ENCODE results near the gene PEAK1. TPM values are rescaled to one million over a fixed set of nuclear protein-coding genes. Genes with fewer than 3 reads are reported as not detected.

The PEAK1 gene
- polyA plus RNA-seq, 4 donors = 26.6 to 30.6 (median 28.6) TPM

- DNase-seq (ENCODE audit: low read depth in 4 of 4, low spot score in 3 of 4) = peak; percentile 87 to 91 (median 88)
These were observed 349.2 kb downstream of the PEAK1 start, which contains the start of gene TSPAN3 for GRCh38 chr15:77070495-77071304. TSS of gene TSPAN3 (minus strand) at chr15:77071109. CDS start at chr15:77070954, 155 bp downstream.

GRCh38 chr15:77070180-77070494 lies 349.8 kb downstream of the PEAK1 start:
- no peak for DNase-seq (ENCODE audit: low read depth in 4 of 4, low spot score in 3 of 4)

- peak in 1 of 4 donors; percentile 20 for DNase-seq (ENCODE audit: low read depth in 4 of 4, low spot score in 3 of 4)
These were observed 350.3 kb downstream of the PEAK1 start for GRCh38 chr15:77069521-77070121.

- DNase-seq (ENCODE audit: low read depth in 4 of 4, low spot score in 3 of 4) = no peak
These were observed 351.3 kb downstream of the PEAK1 start for GRCh38 chr15:77068633-77069032.

- no peak for DNase-seq (ENCODE audit: low read depth in 4 of 4, low spot score in 3 of 4)
These were observed 352.1 kb downstream of the PEAK1 start for GRCh38 chr15:77067691-77068367.

- no peak for DNase-seq (ENCODE audit: low read depth in 4 of 4, low spot score in 3 of 4)
These were observed 352.8 kb downstream of the PEAK1 start for GRCh38 chr15:77066971-77067690.

- no peak for DNase-seq (ENCODE audit: low read depth in 4 of 4, low spot score in 3 of 4)
These were observed 355.2 kb downstream of the PEAK1 start for GRCh38 chr15:77064539-77065308.

- no peak for DNase-seq (ENCODE audit: low read depth in 4 of 4, low spot score in 3 of 4)
These were observed 355.8 kb downstream of the PEAK1 start for GRCh38 chr15:77064063-77064462.

- no peak for DNase-seq (ENCODE audit: low read depth in 4 of 4, low spot score in 3 of 4)
These were observed 356.7 kb downstream of the PEAK1 start for GRCh38 chr15:77063249-77063648.

GRCh38 chr15:77060546-77060945 lies 359.4 kb downstream of the PEAK1 start:
- DNase-seq (ENCODE audit: low read depth in 4 of 4, low spot score in 3 of 4) = no peak

- DNase-seq (ENCODE audit: low read depth in 4 of 4, low spot score in 3 of 4) = no peak
These were observed 360.0 kb downstream of the PEAK1 start for GRCh38 chr15:77059786-77060361.

GRCh38 chr15:77058468-77058867 lies 361.4 kb downstream of the PEAK1 start:
- no peak for DNase-seq (ENCODE audit: low read depth in 4 of 4, low spot score in 3 of 4)

- DNase-seq (ENCODE audit: low read depth in 4 of 4, low spot score in 3 of 4) = no peak
These were observed 362.2 kb downstream of the PEAK1 start for GRCh38 chr15:77057685-77058084.

GRCh38 chr15:77057072-77057471 lies 362.8 kb downstream of the PEAK1 start:
- DNase-seq (ENCODE audit: low read depth in 4 of 4, low spot score in 3 of 4) = no peak

GRCh38 chr15:77053709-77054108 lies 366.2 kb downstream of the PEAK1 start:
- DNase-seq (ENCODE audit: low read depth in 4 of 4, low spot score in 3 of 4) = no peak

- no peak for DNase-seq (ENCODE audit: low read depth in 4 of 4, low spot score in 3 of 4)
These were observed 367.3 kb downstream of the PEAK1 start for GRCh38 chr15:77052556-77052955.

Measured in right renal pelvis (tissue), 4 donors.